GM12878 (cell line): ENCODE data around the gene EXPH5.

ENCODE experiments used
- CEBPB ChIP-seq, 2 experiments: fragments of 150-350 bp in 1 of 2; IDR thresholded peaks; 2 replicates each; pipeline ENCODE4 v1.6.1; 2012 to 2014; ENCODE audit warnings: low read depth in 2 of 2, low read length in 2 of 2, borderline replicate concordance in 1 of 2, inconsistent platforms in 1 of 2
- EGR1 ChIP-seq, 2 experiments: IDR thresholded peaks; 1 replicate in 1 of 2; 2 replicates in 1 of 2; pipeline ENCODE4 v1.6.1; 2011 to 2012; ENCODE audit warnings: low read depth in 2 of 2, low read length in 2 of 2, borderline replicate concordance in 1 of 2, mild to moderate bottlenecking in 1 of 2, moderate library complexity in 1 of 2
- ETV6 ChIP-seq, 2 experiments: fragments of 450-650 bp in 1 of 2; IDR thresholded peaks in 1 of 2; conservative IDR thresholded peaks in 1 of 2; 2 replicates each; pipeline ENCODE4 v1.6.1; 2014; ENCODE audit warnings: antibody characterized with exemption in 1 of 2, borderline replicate concordance in 1 of 2, low read depth in 1 of 2, mild to moderate bottlenecking in 1 of 2, moderate library complexity in 1 of 2
- KDM1A ChIP-seq: fragments of 200-600 bp; sonication (generic); IDR thresholded peaks from 2 replicates; pipeline ENCODE4 v1.6.1; 2016; ENCODE audit warnings: borderline replicate concordance
- POLR2A ChIP-seq: IDR thresholded peaks from 2 replicates; pipeline ENCODE4 v1.6.1; 2011; ENCODE audit warnings: low read depth, mild to moderate bottlenecking, low read length
- POLR2AphosphoS5 ChIP-seq: IDR thresholded peaks from 2 replicates; pipeline ENCODE4 v1.6.1; 2011; ENCODE audit warnings: mild to moderate bottlenecking, low read length, inconsistent platforms
- YY1 ChIP-seq: IDR thresholded peaks from 2 replicates; pipeline ENCODE4 v1.6.1; 2011; ENCODE audit warnings: low read depth, mild to moderate bottlenecking, low read length
- ZNF207 ChIP-seq: fragments of 450-650 bp; IDR thresholded peaks from 2 replicates; pipeline ENCODE4 v1.6.1; 2014; ENCODE audit warnings: antibody characterized with exemption, mild to moderate bottlenecking, borderline replicate concordance
- TF ChIP-seq, protein P1 (sequence below): fragments of 150-350 bp; IDR thresholded peaks from 2 replicates; pipeline ENCODE4 v1.6.1; 2016; ENCODE audit warnings: low read depth, low read length
- TF ChIP-seq, protein P2 (sequence below): fragments of 450-650 bp; IDR thresholded peaks from 2 replicates; pipeline ENCODE4 v1.6.1; 2017; ENCODE audit warnings: mild to moderate bottlenecking
- TF ChIP-seq, protein P3 (sequence below): IDR thresholded peaks from 2 replicates; pipeline ENCODE4 v1.6.1; 2012; ENCODE audit warnings: low read depth, low read length, improper control_type of control experiment
- TF ChIP-seq, protein P4 (sequence below), 3 experiments: IDR thresholded peaks in 2 of 3; conservative IDR thresholded peaks in 1 of 3; 2 replicates each; pipeline ENCODE4 v1.5.1; 2011; ENCODE audit warnings: low read depth in 3 of 3, low read length in 3 of 3, mild to moderate bottlenecking in 3 of 3, control low read depth in 2 of 3, moderate library complexity in 2 of 3, inconsistent platforms in 1 of 3, mixed read lengths in 1 of 3; ENCODE audit not compliant: control insufficient read depth in 2 of 3, insufficient read depth in 1 of 3; ENCODE audit errors: extremely low read depth in 1 of 3

DNA sequence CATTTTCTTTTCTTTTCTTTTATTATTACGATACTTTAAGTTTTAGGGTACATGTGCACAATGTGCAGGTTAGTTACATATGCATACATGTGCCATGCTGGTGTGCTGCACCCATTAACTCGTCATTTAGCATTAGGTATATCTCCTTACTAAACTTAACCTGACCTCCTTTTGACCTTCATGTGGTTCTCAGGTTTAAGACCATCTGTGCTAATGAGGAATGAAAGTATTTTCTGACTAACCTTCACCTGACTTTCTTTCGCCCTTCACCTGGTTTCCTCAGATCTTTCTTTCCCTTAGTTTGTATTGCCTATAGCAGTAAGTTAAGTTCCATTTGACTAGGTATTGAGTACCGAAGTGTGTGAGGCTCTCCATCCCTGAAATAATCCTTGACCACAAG is 6.5 kb downstream of the EXPH5 start:
- TF ChIP-seq POLR2A: no peak
- no peak for TF ChIP-seq EGR1 (IDR thresholded peaks at IDR 0.05; ENCODE audit: borderline replicate concordance in 1 of 2, low read depth in 2 of 2, low read length in 2 of 2)
- TF ChIP-seq POLR2AphosphoS5: no peak
- no peak for TF ChIP-seq ETV6 (conservative IDR thresholded peaks at IDR 0.05 in 1 of 2, IDR thresholded peaks at IDR 0.05 in 1 of 2; ENCODE audit: borderline replicate concordance in 1 of 2, low read depth in 1 of 2)
- TF ChIP-seq KDM1A: no peak
- TF ChIP-seq, protein P1, sequence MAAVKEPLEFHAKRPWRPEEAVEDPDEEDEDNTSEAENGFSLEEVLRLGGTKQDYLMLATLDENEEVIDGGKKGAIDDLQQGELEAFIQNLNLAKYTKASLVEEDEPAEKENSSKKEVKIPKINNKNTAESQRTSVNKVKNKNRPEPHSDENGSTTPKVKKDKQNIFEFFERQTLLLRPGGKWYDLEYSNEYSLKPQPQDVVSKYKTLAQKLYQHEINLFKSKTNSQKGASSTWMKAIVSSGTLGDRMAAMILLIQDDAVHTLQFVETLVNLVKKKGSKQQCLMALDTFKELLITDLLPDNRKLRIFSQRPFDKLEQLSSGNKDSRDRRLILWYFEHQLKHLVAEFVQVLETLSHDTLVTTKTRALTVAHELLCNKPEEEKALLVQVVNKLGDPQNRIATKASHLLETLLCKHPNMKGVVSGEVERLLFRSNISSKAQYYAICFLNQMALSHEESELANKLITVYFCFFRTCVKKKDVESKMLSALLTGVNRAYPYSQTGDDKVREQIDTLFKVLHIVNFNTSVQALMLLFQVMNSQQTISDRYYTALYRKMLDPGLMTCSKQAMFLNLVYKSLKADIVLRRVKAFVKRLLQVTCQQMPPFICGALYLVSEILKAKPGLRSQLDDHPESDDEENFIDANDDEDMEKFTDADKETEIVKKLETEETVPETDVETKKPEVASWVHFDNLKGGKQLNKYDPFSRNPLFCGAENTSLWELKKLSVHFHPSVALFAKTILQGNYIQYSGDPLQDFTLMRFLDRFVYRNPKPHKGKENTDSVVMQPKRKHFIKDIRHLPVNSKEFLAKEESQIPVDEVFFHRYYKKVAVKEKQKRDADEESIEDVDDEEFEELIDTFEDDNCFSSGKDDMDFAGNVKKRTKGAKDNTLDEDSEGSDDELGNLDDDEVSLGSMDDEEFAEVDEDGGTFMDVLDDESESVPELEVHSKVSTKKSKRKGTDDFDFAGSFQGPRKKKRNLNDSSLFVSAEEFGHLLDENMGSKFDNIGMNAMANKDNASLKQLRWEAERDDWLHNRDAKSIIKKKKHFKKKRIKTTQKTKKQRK: no peak
- TF ChIP-seq YY1: no peak
- no peak for TF ChIP-seq CEBPB (IDR thresholded peaks at IDR 0.05; ENCODE audit: borderline replicate concordance in 1 of 2, low read depth in 2 of 2, low read length in 2 of 2)
- TF ChIP-seq, protein P2, sequence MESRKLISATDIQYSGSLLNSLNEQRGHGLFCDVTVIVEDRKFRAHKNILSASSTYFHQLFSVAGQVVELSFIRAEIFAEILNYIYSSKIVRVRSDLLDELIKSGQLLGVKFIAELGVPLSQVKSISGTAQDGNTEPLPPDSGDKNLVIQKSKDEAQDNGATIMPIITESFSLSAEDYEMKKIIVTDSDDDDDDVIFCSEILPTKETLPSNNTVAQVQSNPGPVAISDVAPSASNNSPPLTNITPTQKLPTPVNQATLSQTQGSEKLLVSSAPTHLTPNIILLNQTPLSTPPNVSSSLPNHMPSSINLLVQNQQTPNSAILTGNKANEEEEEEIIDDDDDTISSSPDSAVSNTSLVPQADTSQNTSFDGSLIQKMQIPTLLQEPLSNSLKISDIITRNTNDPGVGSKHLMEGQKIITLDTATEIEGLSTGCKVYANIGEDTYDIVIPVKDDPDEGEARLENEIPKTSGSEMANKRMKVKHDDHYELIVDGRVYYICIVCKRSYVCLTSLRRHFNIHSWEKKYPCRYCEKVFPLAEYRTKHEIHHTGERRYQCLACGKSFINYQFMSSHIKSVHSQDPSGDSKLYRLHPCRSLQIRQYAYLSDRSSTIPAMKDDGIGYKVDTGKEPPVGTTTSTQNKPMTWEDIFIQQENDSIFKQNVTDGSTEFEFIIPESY: no peak
- no peak for TF ChIP-seq ZNF207
- TF ChIP-seq, protein P3, sequence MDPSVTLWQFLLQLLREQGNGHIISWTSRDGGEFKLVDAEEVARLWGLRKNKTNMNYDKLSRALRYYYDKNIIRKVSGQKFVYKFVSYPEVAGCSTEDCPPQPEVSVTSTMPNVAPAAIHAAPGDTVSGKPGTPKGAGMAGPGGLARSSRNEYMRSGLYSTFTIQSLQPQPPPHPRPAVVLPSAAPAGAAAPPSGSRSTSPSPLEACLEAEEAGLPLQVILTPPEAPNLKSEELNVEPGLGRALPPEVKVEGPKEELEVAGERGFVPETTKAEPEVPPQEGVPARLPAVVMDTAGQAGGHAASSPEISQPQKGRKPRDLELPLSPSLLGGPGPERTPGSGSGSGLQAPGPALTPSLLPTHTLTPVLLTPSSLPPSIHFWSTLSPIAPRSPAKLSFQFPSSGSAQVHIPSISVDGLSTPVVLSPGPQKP: no peak
- TF ChIP-seq, protein P4, sequence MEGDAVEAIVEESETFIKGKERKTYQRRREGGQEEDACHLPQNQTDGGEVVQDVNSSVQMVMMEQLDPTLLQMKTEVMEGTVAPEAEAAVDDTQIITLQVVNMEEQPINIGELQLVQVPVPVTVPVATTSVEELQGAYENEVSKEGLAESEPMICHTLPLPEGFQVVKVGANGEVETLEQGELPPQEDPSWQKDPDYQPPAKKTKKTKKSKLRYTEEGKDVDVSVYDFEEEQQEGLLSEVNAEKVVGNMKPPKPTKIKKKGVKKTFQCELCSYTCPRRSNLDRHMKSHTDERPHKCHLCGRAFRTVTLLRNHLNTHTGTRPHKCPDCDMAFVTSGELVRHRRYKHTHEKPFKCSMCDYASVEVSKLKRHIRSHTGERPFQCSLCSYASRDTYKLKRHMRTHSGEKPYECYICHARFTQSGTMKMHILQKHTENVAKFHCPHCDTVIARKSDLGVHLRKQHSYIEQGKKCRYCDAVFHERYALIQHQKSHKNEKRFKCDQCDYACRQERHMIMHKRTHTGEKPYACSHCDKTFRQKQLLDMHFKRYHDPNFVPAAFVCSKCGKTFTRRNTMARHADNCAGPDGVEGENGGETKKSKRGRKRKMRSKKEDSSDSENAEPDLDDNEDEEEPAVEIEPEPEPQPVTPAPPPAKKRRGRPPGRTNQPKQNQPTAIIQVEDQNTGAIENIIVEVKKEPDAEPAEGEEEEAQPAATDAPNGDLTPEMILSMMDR (IDR thresholded peaks at IDR 0.05 in 2 of 3, conservative IDR thresholded peaks at IDR 0.05 in 1 of 3; ENCODE audit: control insufficient read depth in 2 of 3, extremely low read depth in 1 of 3, insufficient read depth in 1 of 3, low read depth in 3 of 3, low read length in 3 of 3): no peak
